Measurements from ENCODE around the gene CCR4. TPM values are rescaled to one million over a fixed set of nuclear protein-coding genes. Genes with fewer than 3 reads are reported as not detected.

Gene CCR4
- total and polyA plus RNA-seq, 2 donors (not counting 1 experiment from before 2014, with no cell fraction given): not detected

DNA sequence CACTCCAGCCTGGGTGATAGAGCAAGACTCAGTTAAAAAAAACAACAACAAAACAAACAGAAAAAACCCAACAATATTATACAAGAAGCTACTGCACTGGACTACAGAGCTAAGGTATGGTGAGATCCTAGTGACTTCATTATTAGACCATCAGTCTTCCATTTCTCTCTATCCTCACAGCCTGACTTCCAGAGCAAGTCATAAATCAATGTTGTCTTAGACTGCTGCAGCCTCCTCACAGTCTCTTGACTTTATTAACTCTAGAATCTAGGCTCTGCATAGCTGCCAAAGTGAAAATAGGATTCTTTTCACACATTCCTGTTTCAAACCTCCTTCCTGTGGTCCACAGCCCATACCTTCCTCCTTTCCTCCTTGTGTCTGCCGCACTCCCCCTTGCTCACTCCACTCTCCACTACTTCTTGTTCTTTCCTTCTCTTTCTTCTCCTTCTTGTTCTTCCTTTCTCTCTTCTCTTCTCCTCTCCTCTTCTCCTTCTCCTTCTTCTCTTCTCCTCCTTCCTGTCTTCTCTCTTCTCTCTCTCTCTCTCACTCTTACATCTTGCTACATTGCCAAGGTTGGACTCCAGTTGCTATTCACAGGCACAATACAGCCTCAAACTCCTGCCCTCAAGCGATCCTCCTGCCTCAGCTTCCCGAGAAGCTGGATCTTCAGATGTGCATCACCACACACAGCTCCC is 49.4 kb downstream of the CCR4 start:
- TF ChIP-seq, protein P1, sequence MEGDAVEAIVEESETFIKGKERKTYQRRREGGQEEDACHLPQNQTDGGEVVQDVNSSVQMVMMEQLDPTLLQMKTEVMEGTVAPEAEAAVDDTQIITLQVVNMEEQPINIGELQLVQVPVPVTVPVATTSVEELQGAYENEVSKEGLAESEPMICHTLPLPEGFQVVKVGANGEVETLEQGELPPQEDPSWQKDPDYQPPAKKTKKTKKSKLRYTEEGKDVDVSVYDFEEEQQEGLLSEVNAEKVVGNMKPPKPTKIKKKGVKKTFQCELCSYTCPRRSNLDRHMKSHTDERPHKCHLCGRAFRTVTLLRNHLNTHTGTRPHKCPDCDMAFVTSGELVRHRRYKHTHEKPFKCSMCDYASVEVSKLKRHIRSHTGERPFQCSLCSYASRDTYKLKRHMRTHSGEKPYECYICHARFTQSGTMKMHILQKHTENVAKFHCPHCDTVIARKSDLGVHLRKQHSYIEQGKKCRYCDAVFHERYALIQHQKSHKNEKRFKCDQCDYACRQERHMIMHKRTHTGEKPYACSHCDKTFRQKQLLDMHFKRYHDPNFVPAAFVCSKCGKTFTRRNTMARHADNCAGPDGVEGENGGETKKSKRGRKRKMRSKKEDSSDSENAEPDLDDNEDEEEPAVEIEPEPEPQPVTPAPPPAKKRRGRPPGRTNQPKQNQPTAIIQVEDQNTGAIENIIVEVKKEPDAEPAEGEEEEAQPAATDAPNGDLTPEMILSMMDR (conservative IDR thresholded peaks at IDR 0.05 in 1 of 2, IDR thresholded peaks at IDR 0.05 in 1 of 2; ENCODE audit: low read depth in 1 of 2, low read length in 2 of 2): no peak
- TF ChIP-seq EZH2 (IDR thresholded peaks at IDR 0.05; ENCODE audit: low read length, missing control alignments): no peak
- Histone ChIP-seq H3K27ac (ENCODE audit: insufficient read depth, low read length) (no peak overlapping the region), H4K20me1 (ENCODE audit: control insufficient read depth, extremely low read depth, insufficient read depth, low read length) (no peaks in the 10 kb centered on the region), H3K4me1 (ENCODE audit: control insufficient read depth, extremely low read depth, insufficient read depth, low read length) (no peaks in the 10 kb centered on the region), H3K79me2 (ENCODE audit: control insufficient read depth, insufficient read depth, low read length) (no peaks in the 10 kb centered on the region), H3K36me3 (ENCODE audit: control insufficient read depth, insufficient read depth, low read length) (no peaks in the 10 kb centered on the region), H3K9me3 (ENCODE audit: control insufficient read depth, insufficient read depth, low read depth, low read length) (no peaks in the 10 kb centered on the region), H3K4me2 (ENCODE audit: extremely low read depth, insufficient read depth, low read length) (no peak overlapping the region), H3K4me3 (replicated peaks in 1 of 4; ENCODE audit: control extremely low read depth in 1 of 4, insufficient read depth in 1 of 4, low read depth in 3 of 4, low read length in 4 of 4) (no peak overlapping the region), H3K9ac (ENCODE audit: insufficient read depth, low read length) (no peak overlapping the region), H3K27me3 (ENCODE audit: control insufficient read depth, insufficient read depth, low read length) (no peaks in the 10 kb centered on the region), H2AFZ (ENCODE audit: low read length) (no peak overlapping the region)
- DNase-seq (ENCODE audit: low read depth in 2 of 2): no peak

DNA sequence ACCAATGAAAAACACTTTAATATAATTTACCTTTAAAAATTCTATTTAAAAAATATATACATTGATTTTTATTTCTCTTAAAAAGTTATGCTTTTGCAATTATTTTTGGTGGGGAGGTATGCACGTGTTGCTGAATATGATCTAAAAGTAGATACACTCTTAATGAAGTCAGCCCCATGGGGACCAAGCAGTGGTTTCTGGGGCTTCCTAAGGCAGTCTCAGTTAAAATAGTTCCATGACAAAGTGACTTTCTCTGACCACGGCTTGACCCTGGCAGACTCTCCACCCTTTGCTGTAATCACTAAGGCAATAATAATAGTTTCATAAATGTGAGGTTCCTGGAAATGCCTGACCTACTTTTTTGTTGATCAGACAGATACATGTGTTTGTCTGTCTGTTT is 50.4 kb downstream of the CCR4 start:
- Histone ChIP-seq H3K4me2 (ENCODE audit: extremely low read depth, insufficient read depth, low read length) (no peak overlapping the region), H3K9ac (ENCODE audit: insufficient read depth, low read length) (no peak overlapping the region), H2AFZ (ENCODE audit: low read length) (no peak overlapping the region), H3K27ac (ENCODE audit: insufficient read depth, low read length) (no peak overlapping the region), H4K20me1 (ENCODE audit: control insufficient read depth, extremely low read depth, insufficient read depth, low read length) (no peaks in the 10 kb centered on the region), H3K79me2 (ENCODE audit: control insufficient read depth, insufficient read depth, low read length) (no peaks in the 10 kb centered on the region), H3K27me3 (ENCODE audit: control insufficient read depth, insufficient read depth, low read length) (no peaks in the 10 kb centered on the region), H3K4me3 (replicated peaks in 1 of 4; ENCODE audit: control extremely low read depth in 1 of 4, insufficient read depth in 1 of 4, low read depth in 3 of 4, low read length in 4 of 4) (no peak overlapping the region), H3K36me3 (ENCODE audit: control insufficient read depth, insufficient read depth, low read length) (no peaks in the 10 kb centered on the region), H3K4me1 (ENCODE audit: control insufficient read depth, extremely low read depth, insufficient read depth, low read length) (no peaks in the 10 kb centered on the region), H3K9me3 (ENCODE audit: control insufficient read depth, insufficient read depth, low read depth, low read length) (no peaks in the 10 kb centered on the region)
- DNase-seq (ENCODE audit: low read depth in 2 of 2): peak in 1 of 2 donors; percentile 9
- no peak for TF ChIP-seq EZH2 (IDR thresholded peaks at IDR 0.05; ENCODE audit: low read length, missing control alignments)
- TF ChIP-seq, protein P1 (conservative IDR thresholded peaks at IDR 0.05 in 1 of 2, IDR thresholded peaks at IDR 0.05 in 1 of 2; ENCODE audit: low read depth in 1 of 2, low read length in 2 of 2): no peak

DNA sequence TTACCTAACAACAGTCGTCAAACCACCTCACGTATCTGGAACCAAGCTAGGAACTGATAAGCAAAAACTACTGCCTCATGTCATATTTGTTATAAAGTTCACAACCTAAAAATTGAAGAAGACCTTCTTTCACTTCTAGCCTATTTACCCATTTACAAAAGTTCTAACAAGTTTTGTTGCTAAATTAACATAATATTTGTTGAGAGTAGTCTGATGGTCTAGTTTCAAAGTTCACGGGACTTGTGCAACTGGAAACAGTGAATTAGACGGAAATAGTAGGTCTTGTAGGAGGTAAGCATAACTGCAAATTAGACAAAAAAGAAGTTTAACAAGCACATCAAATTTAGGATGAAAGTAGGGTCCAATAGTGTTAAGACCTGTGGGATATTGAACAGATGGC is 51.9 kb downstream of the CCR4 start:
- Histone ChIP-seq H3K27me3 (ENCODE audit: control insufficient read depth, insufficient read depth, low read length) (no peaks in the 10 kb centered on the region), H3K4me2 (ENCODE audit: extremely low read depth, insufficient read depth, low read length) (no peak overlapping the region), H3K4me3 (replicated peaks in 1 of 4; ENCODE audit: control extremely low read depth in 1 of 4, insufficient read depth in 1 of 4, low read depth in 3 of 4, low read length in 4 of 4) (no peak overlapping the region), H3K27ac (ENCODE audit: insufficient read depth, low read length) (no peak overlapping the region), H4K20me1 (ENCODE audit: control insufficient read depth, extremely low read depth, insufficient read depth, low read length) (no peaks in the 10 kb centered on the region), H3K4me1 (ENCODE audit: control insufficient read depth, extremely low read depth, insufficient read depth, low read length) (no peaks in the 10 kb centered on the region), H3K9me3 (ENCODE audit: control insufficient read depth, insufficient read depth, low read depth, low read length) (no peaks in the 10 kb centered on the region), H3K9ac (ENCODE audit: insufficient read depth, low read length) (no peak overlapping the region), H3K79me2 (ENCODE audit: control insufficient read depth, insufficient read depth, low read length) (no peaks in the 10 kb centered on the region), H2AFZ (ENCODE audit: low read length) (no peak overlapping the region), H3K36me3 (ENCODE audit: control insufficient read depth, insufficient read depth, low read length) (no peaks in the 10 kb centered on the region)
- DNase-seq (ENCODE audit: low read depth in 2 of 2): no peak
- TF ChIP-seq EZH2 (IDR thresholded peaks at IDR 0.05; ENCODE audit: low read length, missing control alignments): no peak
- TF ChIP-seq, protein P1 (conservative IDR thresholded peaks at IDR 0.05 in 1 of 2, IDR thresholded peaks at IDR 0.05 in 1 of 2; ENCODE audit: low read depth in 1 of 2, low read length in 2 of 2): no peak
